Thoracic aorta (tissue), 2 donors: ENCODE results near the gene CA9. TPM values are rescaled to one million over a fixed set of nuclear protein-coding genes. Genes with fewer than 3 reads are reported as not detected.

Source experiments
- ATAC-seq: fragments of 150-250 bp; one replicate; pipeline ENCODE4 v1.8.0; 2017; ENCODE audit warnings: low read depth; ENCODE audit not compliant: insufficient number of reproducible peaks, low FRiP score
- DNase-seq: peaks from one replicate; pipeline ENCODE4 v3.0.0-alpha.2; 2020; ENCODE audit warnings: low spot score
- H3K27ac ChIP-seq, 2 donors: fragments of 200-600 bp; sonication (generic); 1 replicate in 1 of 2; 2 replicates in 1 of 2; pipeline ENCODE4 v1.5.1; 2016; ENCODE audit warnings: mild to moderate bottlenecking in 2 of 2, moderate library complexity in 2 of 2
- H3K27me3 ChIP-seq: fragments of 200-600 bp; sonication (generic); replicated peaks from 2 replicates; pipeline ENCODE4 v1.6.0; 2016; ENCODE audit warnings: mild to moderate bottlenecking; ENCODE audit not compliant: insufficient read depth
- H3K36me3 ChIP-seq: fragments of 200-600 bp; sonication (generic); one replicate; pipeline ENCODE4 v1.5.1; 2016
- H3K4me1 ChIP-seq, 2 donors: fragments of 200-600 bp; sonication (generic); 1 replicate in 1 of 2; 2 replicates in 1 of 2; pipeline versions ENCODE4 v1.5.1 to v1.6.0; 2016; ENCODE audit warnings: low read depth in 2 of 2, mild to moderate bottlenecking in 1 of 2; ENCODE audit not compliant: control insufficient read depth in 1 of 2
- H3K4me3 ChIP-seq: fragments of 200-600 bp; sonication (generic); 2 replicates; pipeline ENCODE4 v1.5.1; 2016; ENCODE audit warnings: mild to moderate bottlenecking
- H3K9me3 ChIP-seq: fragments of 200-600 bp; sonication (generic); 2 replicates; pipeline ENCODE4 v1.5.1; 2016
- total RNA-seq, 2 donors: library from RNA; depleted of rRNA; stranded (reverse); fragments of >200 nt; gene quantifications; one replicate each; pipeline versions ENCODE4 v1.1.0 to v1.2.3, GENCODE V29; 2016
- TF ChIP-seq, protein P1 (sequence below): fragments of 200-600 bp; sonication (generic); IDR thresholded peaks from one replicate; pipeline ENCODE4 v1.5.1; 2019; ENCODE audit warnings: antibody characterized with exemption

The CA9 gene
- total RNA-seq, 2 donors from 2014 or later: 10.7 TPM; not detected in 1

DNA sequence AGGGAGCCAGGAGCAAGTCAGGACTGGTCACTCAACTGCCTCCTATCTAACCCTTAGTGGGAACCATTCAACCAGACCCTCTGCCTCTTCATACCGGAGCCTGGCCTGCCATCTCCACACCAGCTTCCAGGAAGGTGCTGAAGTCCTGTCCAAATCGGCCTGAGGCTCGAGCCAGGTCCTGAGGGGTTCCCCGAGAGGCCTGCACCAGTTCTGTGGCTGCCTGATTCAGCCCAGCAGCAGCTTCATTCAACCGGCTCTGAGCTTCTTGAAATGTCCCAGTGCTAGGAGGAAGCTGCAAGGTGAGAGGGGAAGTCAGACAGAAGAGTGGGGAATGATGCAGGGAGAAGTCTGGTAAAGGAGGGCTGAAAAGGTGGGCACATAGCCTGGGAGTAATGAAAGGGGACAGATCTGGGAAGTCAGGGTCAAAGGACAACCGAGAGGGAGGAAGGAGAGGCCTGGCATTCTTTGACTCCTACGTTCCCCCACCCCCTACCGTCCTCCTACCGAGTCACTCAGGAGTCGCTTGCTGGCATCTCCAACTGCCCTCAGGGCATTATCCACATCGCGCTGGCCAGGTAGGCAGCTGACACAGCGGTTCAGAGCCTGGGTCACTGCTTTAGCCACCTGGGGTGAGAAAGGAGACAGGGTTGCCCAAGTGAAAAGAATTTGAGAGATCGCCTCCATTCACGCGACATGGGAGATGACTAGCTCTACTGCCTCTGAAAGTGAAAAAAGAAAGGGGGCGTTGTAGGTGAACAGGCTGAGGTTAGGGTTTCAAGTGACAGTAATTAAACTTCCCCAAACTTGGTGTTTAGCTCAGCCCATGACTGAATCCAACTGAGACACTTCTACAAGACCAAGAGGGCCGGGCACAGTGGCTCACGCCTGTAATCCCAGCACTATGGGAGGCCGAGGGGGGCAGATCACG is 38.0 kb downstream of the CA9 start:
- peak overlapping the region; percentile 37 to 51 for H3K27ac ChIP-seq
- DNase-seq: no peak
- peaks cover 88% of the 10 kb centered on the region for H3K36me3 ChIP-seq
- peaks cover 0 to 10% of the 10 kb centered on the region in 2 donors for H3K4me1 ChIP-seq
- no peaks in the 10 kb centered on the region for H3K27me3 ChIP-seq
- no peak for ATAC-seq
- H3K9me3 ChIP-seq: no peaks in the 10 kb centered on the region
- no peak overlapping the region for H3K4me3 ChIP-seq
- TF ChIP-seq, protein P1, sequence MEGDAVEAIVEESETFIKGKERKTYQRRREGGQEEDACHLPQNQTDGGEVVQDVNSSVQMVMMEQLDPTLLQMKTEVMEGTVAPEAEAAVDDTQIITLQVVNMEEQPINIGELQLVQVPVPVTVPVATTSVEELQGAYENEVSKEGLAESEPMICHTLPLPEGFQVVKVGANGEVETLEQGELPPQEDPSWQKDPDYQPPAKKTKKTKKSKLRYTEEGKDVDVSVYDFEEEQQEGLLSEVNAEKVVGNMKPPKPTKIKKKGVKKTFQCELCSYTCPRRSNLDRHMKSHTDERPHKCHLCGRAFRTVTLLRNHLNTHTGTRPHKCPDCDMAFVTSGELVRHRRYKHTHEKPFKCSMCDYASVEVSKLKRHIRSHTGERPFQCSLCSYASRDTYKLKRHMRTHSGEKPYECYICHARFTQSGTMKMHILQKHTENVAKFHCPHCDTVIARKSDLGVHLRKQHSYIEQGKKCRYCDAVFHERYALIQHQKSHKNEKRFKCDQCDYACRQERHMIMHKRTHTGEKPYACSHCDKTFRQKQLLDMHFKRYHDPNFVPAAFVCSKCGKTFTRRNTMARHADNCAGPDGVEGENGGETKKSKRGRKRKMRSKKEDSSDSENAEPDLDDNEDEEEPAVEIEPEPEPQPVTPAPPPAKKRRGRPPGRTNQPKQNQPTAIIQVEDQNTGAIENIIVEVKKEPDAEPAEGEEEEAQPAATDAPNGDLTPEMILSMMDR: no peak

DNA sequence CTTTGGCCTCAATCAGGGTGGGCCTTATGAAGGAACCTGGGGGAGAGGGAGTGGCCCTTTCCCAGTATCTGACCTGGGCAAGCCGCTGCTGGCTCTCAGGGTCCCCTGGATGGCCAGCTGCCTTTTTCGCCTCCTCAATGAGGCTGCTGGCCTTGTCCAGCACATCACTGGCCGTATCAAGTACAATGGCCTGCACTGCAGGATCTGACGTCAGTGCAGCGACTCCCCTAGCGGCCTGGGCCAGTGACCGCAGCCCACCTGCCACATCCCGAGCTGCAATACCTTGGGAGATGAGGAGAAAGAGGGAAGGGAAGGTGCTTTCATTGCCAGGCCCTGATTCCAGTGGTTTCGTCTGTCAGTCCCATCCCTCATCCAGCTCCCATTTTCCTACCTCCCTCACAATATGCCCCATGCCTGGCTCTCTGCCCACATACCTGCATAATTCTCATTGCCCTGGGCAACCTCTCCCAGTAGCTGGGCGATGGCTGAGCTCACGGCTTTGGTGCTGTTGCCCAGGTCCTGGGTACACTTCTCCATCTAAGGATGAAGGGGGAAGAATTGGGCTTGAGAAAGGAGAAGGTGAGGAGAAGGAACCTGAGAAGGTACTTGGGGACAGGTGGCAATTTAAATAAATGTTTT is 39.2 kb downstream of the CA9 start:
- Histone ChIP-seq H3K36me3 (peaks cover 88% of the 10 kb centered on the region), H3K9me3 (no peaks in the 10 kb centered on the region), H3K4me1 (peaks cover 0 to 13% of the 10 kb centered on the region in 2 donors), H3K27ac (peak overlapping the region; percentile 37 to 51), H3K27me3 (no peaks in the 10 kb centered on the region), H3K4me3 (no peak overlapping the region)
- ATAC-seq (no peak), DNase-seq (no peak)
- TF ChIP-seq, protein P1: no peak

DNA sequence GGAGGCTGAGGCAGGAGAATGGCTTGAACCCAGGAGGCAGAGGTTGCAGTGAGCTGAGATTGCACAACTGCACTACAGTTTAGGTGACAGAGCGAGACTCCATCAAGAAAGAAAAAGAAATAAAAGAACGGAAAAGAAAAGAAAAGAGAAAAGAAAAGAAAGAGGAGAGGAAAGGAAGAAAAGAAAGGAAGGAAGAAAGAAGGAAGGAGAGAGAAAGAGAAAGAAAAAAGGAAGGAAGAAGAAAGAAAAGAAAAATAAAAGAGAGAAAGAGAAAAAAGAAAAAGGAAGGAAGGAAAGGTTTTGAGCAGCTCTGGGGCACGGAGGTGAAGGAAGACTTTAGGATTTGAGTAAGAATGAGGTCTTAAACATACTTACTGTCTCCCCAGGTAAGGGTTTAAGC is 39.9 kb downstream of the CA9 start:
- ATAC-seq (no peak), DNase-seq (no peak)
- TF ChIP-seq, protein P1: no peak
- peaks cover 90% of the 10 kb centered on the region for H3K36me3 ChIP-seq
- no peaks in the 10 kb centered on the region for H3K27me3 ChIP-seq
- peak overlapping the region; percentile 8 to 72 for H3K27ac ChIP-seq
- H3K9me3 ChIP-seq: no peaks in the 10 kb centered on the region
- no peak overlapping the region for H3K4me3 ChIP-seq
- peaks cover 0 to 13% of the 10 kb centered on the region in 2 donors for H3K4me1 ChIP-seq

DNA sequence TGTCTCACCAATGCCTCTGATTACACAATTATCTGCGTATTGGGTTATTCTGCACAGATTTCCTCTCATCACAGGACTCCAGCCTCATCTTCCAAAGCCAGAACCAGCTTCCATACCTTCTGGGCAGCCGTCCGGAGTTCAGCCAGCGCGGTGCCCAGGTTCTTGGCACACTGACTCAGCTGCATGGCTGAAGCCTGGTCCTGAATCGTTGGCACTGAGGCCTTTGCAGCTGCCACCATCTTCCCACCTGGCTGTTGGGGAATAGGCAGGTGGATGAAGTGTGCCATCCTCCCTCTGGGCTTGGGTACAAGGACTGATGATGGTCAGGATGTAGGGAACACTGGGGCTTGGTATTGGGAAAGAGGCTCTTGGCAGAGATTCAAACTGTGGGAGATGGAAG is 40.4 kb downstream of the CA9 start:
- Histone ChIP-seq H3K4me3 (no peak overlapping the region), H3K9me3 (no peaks in the 10 kb centered on the region), H3K27me3 (no peaks in the 10 kb centered on the region), H3K4me1 (peaks cover 0 to 13% of the 10 kb centered on the region in 2 donors), H3K27ac (peak overlapping the region; percentile 8 to 72), H3K36me3 (peaks cover 90% of the 10 kb centered on the region)
- ATAC-seq (no peak), DNase-seq (no peak)
- TF ChIP-seq, protein P1: no peak

DNA sequence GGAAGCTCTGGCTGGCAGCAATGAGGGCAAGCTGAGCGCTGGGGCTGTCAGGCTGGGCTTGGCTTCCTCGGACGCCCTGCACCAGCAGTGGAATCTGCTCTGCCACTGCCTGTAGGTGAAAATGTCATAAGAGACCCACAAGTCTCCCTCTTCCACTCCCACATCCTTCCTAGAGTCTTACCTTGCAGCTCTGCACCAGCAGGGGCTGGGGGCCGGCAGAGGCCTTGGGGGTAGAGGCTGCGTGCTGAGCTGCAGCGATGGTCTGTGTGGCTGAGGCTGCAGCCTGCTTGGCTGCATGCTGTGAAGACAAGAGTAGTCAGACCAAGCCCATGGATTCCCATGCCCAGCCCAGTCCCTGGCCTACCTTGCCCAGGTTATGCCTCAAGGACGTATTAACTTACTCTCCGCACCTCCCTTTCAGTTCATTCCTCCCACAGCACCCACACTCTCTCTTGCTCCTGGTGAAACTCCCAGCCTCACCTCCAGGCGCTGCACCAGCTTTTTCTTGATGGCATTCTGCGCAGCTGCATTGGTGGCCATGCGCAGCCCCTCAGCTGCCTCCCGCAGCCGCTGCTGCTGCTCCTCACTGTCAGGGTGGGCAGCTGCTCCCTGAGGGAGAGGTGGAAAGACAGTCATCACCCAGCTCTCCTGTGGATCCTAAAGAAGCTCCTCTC is 41.0 kb downstream of the CA9 start:
- H3K27ac ChIP-seq: peak overlapping the region in 1 of 2 donors; percentile 72
- H3K9me3 ChIP-seq: no peaks in the 10 kb centered on the region
- H3K4me1 ChIP-seq: peaks cover 0 to 13% of the 10 kb centered on the region in 2 donors
- H3K4me3 ChIP-seq: no peak overlapping the region
- DNase-seq (no peak), ATAC-seq (no peak)
- no peaks in the 10 kb centered on the region for H3K27me3 ChIP-seq
- H3K36me3 ChIP-seq: peaks cover 93% of the 10 kb centered on the region
- TF ChIP-seq, protein P1: no peak
